DND-41 (cell line): ENCODE data around the gene REV3L.

ENCODE experiments used
- EZH2 ChIP-seq: IDR thresholded peaks from 3 replicates; pipeline ENCODE4 v1.6.1; 2012; ENCODE audit warnings: borderline replicate concordance, low read depth, mild to moderate bottlenecking, moderate library complexity, low read length, inconsistent platforms; ENCODE audit not compliant: severe bottlenecking
- TF ChIP-seq, protein P1 (sequence below): IDR thresholded peaks from 2 replicates; pipeline ENCODE4 v1.5.1; 2012; ENCODE audit warnings: borderline replicate concordance, low read length, moderate library complexity, mild to moderate bottlenecking; ENCODE audit not compliant: poor library complexity, severe bottlenecking; ENCODE audit errors: extremely low read depth

DNA sequence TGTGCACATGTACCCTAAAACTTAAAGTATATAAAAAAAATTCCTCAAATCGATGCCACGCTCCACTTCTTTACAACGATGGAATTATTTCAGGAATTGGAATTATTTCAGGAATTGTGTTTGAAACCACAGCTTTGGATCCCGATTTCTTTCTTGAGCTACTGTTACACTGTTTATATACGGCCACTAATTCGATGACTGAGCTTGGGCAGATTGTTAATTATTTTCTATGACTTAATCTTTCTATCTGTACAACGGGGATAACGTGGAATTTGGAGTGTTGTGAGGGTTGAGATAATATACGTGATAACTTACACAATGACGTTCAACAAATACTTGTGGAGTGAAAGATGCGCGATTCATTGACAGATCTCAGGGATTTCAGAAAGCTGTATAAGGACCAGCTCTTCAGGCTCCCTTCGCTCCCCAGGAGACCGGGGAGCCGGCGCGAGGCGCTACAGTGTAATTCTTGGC, 224.4 kb downstream of the REV3L start:
- TF ChIP-seq, protein P1, sequence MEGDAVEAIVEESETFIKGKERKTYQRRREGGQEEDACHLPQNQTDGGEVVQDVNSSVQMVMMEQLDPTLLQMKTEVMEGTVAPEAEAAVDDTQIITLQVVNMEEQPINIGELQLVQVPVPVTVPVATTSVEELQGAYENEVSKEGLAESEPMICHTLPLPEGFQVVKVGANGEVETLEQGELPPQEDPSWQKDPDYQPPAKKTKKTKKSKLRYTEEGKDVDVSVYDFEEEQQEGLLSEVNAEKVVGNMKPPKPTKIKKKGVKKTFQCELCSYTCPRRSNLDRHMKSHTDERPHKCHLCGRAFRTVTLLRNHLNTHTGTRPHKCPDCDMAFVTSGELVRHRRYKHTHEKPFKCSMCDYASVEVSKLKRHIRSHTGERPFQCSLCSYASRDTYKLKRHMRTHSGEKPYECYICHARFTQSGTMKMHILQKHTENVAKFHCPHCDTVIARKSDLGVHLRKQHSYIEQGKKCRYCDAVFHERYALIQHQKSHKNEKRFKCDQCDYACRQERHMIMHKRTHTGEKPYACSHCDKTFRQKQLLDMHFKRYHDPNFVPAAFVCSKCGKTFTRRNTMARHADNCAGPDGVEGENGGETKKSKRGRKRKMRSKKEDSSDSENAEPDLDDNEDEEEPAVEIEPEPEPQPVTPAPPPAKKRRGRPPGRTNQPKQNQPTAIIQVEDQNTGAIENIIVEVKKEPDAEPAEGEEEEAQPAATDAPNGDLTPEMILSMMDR = no peak
- TF ChIP-seq EZH2 = no peak
